Aorta (tissue), 5 donors: Measurements from ENCODE around the gene TMEM72. TPM values are rescaled to one million over a fixed set of nuclear protein-coding genes. Genes with fewer than 3 reads are reported as not detected.

ENCODE experiments used
- ATAC-seq: fragments of 200-7000 bp; cut with Tn5 transposase; one replicate; pipeline ENCODE4 v1.9.1; 2022; ENCODE audit warnings: moderate library complexity; ENCODE audit not compliant: low FRiP score
- DNase-seq, 2 donors: peaks; one replicate each; pipeline ENCODE4 v3.0.0-alpha.2; 2020
- H3K27ac ChIP-seq, 2 donors: one replicate each; pipeline ENCODE4 v1.5.1; 2013; ENCODE audit warnings: low read length in 2 of 2, mild to moderate bottlenecking in 2 of 2, moderate library complexity in 2 of 2, control low read depth in 1 of 2, inconsistent platforms in 1 of 2, low read depth in 1 of 2
- H3K27me3 ChIP-seq, 2 donors: one replicate each; pipeline ENCODE4 v1.6.1; 2013; ENCODE audit warnings: control low read depth in 1 of 2, low read length in 1 of 2, mild to moderate bottlenecking in 1 of 2, moderate library complexity in 1 of 2; ENCODE audit not compliant: insufficient read depth in 2 of 2, control insufficient read depth in 1 of 2
- H3K36me3 ChIP-seq, 2 donors: one replicate each; pipeline ENCODE4 v1.6.1; 2013; ENCODE audit warnings: control low read depth in 1 of 2, low read length in 1 of 2, mild to moderate bottlenecking in 1 of 2; ENCODE audit not compliant: insufficient read depth in 2 of 2, control insufficient read depth in 1 of 2
- H3K4me1 ChIP-seq, 2 donors: one replicate each; pipeline ENCODE4 v1.6.1; 2013; ENCODE audit warnings: low read length in 2 of 2, control low read depth in 1 of 2, mild to moderate bottlenecking in 1 of 2, moderate library complexity in 1 of 2; ENCODE audit not compliant: insufficient read depth in 2 of 2, control insufficient read depth in 1 of 2
- H3K4me3 ChIP-seq, 2 donors: one replicate each; pipeline ENCODE4 v1.5.1; 2013; ENCODE audit warnings: low read length in 2 of 2, control low read depth in 1 of 2, mild to moderate bottlenecking in 1 of 2
- H3K9me3 ChIP-seq: one replicate; pipeline ENCODE4 v1.6.1; 2013; ENCODE audit warnings: mild to moderate bottlenecking, low read length; ENCODE audit not compliant: control insufficient read depth
- WGBS, 2 donors: extraction: QIAGEN DNeasy Blood & Tissue Kit; methylation state at CpG; one replicate each; pipeline ENCODE4 v1.1.7; 2013; 5-methylcytosine and 5-hydroxymethylcytosine counted together
- intact Hi-C, 2 donors: fragments of 100-400 bp; cut with DNase I; formaldehyde crosslinking; loops; one replicate each; pipeline versions ENCODE4 v1.14.2 to v1.15.0; 2022
- polyA plus RNA-seq, 2 donors: library from polyadenylated mRNA; stranded (reverse); fragments of 200-250 nt; gene quantifications; one replicate each; pipeline ENCODE4 v1.2.3, GENCODE V29; 2013
- total RNA-seq, 2 donors: library from RNA; stranded (reverse); fragmentation: NEBNext Ultra II Directional; extraction: Animal tissue kit (Norgen Biotek cat#: 25700); gene quantifications; one replicate each; pipeline ENCODE4 v1.2.1, GENCODE V29; 2021
- donor health status: healthy with polysubstance abuse.
- donor health status: Bipolar disorder and iron deficiency.
- donor health status: DM: no; HTN: no; CAD: no.
- donor health status: DM: no; HTN: no; CAD: no.
- donor health status: DM: yes; HTN: yes; CAD: no.

Gene TMEM72
- total and polyA plus RNA-seq, 4 donors, result not detected

DNA sequence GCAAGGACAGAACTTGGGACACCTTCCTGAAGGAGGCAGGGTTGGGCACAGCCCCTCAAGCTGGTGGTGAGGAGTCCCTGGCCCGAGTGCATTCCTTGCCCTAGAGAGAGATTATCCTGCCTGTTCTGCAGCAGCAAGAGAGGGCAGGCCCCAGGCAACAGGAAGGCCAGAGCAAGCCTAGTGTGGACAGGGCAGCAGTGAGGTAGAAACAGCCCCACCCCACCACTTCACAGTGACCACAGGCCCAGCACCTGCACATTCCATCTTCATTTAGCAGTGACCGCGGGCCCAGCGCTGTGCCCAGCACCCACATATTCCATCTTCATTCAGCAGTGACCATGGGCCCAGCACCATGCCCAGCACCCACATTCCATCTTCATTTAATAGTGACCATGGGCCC is 16.4 kb upstream of the TMEM72 start:
- no peaks in the 10 kb centered on the region for H3K36me3 ChIP-seq
- 93 to 95% methylated on average over 4 of the region's 4 CpGs for WGBS, 2 donors
- ATAC-seq (no peak), DNase-seq (no peak)
- H3K9me3 ChIP-seq, result no peaks in the 10 kb centered on the region
- H3K27me3 ChIP-seq, result no peaks in the 10 kb centered on the region
- no peaks in the 10 kb centered on the region for H3K4me1 ChIP-seq
- intact Hi-C loops, result no loop called here
- no peak overlapping the region for H3K27ac ChIP-seq
- H3K4me3 ChIP-seq, result no peak overlapping the region

DNA sequence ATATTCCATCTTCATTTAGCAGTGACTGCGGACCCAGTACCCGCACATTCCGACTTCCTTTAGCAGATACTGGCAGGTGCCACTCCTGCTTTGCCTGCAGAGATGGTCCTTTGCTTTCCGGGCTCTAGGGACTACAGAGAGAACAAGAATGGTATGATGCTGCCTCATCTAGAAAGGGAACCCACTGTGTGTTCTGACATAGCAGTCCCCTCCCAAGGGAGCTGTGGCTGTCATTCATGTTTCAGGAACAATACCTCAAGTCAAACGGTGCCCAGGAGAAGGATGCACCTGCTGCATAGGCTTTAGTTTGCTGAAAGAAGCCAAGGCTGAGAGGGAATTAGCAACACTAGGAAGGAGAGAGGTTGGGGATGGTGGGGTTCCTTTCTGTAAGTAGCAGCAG is 15.9 kb upstream of the TMEM72 start:
- Histone ChIP-seq H3K27ac (no peak overlapping the region), H3K4me3 (no peak overlapping the region), H3K36me3 (no peaks in the 10 kb centered on the region), H3K9me3 (no peaks in the 10 kb centered on the region), H3K4me1 (no peaks in the 10 kb centered on the region), H3K27me3 (no peaks in the 10 kb centered on the region)
- intact Hi-C loops, result no loop called here
- DNase-seq, result no peak
- no peak for ATAC-seq
- 89 to 93% methylated on average over 5 of the region's 5 CpGs for WGBS, 2 donors

DNA sequence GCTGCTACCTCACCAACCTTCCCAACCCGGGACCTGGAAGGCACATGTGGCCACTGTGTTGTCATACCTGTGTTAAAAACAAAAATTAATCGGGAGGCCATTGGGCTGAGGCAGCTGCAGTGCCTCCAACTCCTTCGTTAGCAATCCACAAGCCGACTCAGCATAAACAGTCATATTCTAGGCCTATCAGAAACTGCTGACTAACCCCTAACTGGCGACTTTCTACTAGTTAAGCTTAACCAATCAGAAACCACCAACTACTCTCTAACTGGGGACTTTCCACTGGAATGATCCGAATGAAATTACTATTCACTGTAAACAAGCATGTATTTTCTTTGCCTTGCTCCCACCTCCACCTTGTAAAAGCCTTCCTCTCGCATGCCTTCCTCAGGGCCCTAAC is 14.1 kb upstream of the TMEM72 start:
- intact Hi-C loops, result no loop called here
- 96 to 97% methylated on average over 7 of the region's 7 CpGs for WGBS, 2 donors

DNA sequence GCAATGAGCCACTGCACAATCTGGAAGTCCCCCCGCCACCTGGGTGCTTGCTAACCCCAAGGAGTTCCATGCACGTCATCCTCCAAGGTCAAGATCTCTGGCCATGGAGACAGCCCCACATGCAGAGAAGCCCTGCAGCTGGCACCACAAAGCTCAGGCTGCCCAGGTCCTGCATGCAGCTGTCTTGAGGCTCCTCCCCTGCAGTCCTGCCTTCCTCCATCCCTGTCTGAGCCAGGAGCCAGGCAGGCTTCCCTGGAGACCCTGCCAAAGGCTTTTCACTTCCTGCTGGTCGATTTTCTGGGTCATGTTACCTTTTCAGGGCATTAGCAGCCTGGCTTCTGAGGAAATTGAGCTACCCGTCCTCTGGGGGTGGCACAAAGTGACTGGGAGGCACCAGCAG is 12.5 kb upstream of the TMEM72 start:
- H3K36me3 ChIP-seq, result no peaks in the 10 kb centered on the region
- intact Hi-C loops, result no loop called here
- H3K9me3 ChIP-seq, result no peaks in the 10 kb centered on the region
- whole genome bisulfite sequencing, 2 donors, result 52% methylated on average over 4 of the region's 4 CpGs
- H3K27ac ChIP-seq, result no peak overlapping the region
- no peaks in the 10 kb centered on the region for H3K27me3 ChIP-seq
- no peak for DNase-seq
- no peak for ATAC-seq
- no peak overlapping the region for H3K4me3 ChIP-seq
- H3K4me1 ChIP-seq, result no peaks in the 10 kb centered on the region

More for the DNA sequence above, 14.1 kb upstream of the TMEM72 start:
- Histone ChIP-seq H3K9me3 (no peaks in the 10 kb centered on the region), H3K27me3 (no peaks in the 10 kb centered on the region), H3K4me3 (no peak overlapping the region), H3K36me3 (no peaks in the 10 kb centered on the region), H3K27ac (no peak overlapping the region), H3K4me1 (no peaks in the 10 kb centered on the region)
- ATAC-seq, result no peak
- no peak for DNase-seq

DNA sequence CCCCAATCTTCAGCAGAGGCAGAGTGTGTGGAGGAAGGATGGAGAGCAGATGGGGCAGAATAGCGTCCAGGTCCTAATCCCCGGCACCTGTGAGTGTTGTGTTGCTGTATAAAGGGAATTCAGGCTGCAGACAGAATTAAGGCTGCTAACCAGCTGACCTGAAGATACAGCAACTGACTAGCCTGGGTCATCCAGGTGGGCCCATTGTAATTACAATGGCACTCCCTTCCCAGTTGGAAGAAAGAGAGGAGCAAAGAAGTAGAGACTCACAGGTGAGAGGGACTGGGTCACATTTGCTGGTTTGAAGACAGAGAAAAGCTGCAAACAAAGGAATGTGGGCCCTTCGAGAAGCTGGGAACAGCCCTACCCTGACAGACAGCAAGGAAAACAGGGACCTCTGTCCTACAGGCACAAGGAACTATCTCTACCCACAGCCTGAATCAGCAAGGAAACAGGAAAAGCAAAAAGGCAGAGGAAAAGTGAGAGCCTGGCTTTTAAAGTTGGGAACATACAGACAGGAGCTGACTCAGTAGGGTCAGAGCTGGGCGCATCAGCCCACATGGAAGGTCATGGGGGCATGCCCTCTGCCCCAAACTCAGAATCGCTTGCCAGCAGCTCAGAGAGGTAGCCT is 11.6 kb upstream of the TMEM72 start:
- no peak for ATAC-seq
- WGBS, 2 donors, result 75 to 76% methylated on average over 5 of the region's 5 CpGs
- DNase-seq, result no peak
- Histone ChIP-seq H3K9me3 (no peaks in the 10 kb centered on the region), H3K27ac (no peak overlapping the region), H3K4me3 (no peak overlapping the region), H3K36me3 (no peaks in the 10 kb centered on the region), H3K4me1 (no peaks in the 10 kb centered on the region), H3K27me3 (no peaks in the 10 kb centered on the region)
- intact Hi-C loops, result no loop called here

DNA sequence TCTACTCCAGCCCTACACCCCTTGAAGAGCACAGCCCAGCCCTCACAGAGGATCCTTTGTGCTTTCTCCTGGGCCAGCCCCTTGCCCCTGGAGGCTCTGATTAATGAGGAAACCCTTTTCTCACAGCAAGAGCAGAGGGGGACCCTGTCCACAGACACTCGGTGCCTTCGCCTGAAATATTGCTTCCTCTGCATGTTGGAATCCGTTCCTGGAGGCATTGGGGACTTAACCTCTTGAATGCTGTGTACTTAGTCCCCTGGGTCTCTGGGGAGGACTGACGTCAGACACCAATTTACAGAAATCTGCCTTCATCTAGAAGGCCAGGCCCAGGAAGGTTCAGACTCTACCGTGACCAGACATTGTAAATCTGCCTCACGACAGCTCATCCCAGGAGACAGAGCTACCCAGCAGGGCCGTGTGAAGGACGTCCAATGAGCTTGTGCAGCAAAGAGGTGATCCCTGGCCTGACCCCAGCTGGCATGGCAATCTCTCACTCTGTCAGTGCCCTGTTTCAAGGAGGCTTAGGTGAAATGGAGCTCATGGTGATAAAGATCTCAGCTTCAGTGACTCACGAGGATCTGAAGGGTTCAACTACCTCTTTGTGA is 8.1 kb upstream of the TMEM72 start:
- no peak for ATAC-seq
- Histone ChIP-seq H3K4me3 (no peak overlapping the region), H3K27me3 (no peaks in the 10 kb centered on the region), H3K27ac (no peak overlapping the region), H3K9me3 (no peaks in the 10 kb centered on the region), H3K4me1 (no peaks in the 10 kb centered on the region), H3K36me3 (no peaks in the 10 kb centered on the region)
- intact Hi-C loops, result no loop called here
- 86% methylated on average over 9 of the region's 9 CpGs for WGBS, 2 donors
- no peak for DNase-seq

DNA sequence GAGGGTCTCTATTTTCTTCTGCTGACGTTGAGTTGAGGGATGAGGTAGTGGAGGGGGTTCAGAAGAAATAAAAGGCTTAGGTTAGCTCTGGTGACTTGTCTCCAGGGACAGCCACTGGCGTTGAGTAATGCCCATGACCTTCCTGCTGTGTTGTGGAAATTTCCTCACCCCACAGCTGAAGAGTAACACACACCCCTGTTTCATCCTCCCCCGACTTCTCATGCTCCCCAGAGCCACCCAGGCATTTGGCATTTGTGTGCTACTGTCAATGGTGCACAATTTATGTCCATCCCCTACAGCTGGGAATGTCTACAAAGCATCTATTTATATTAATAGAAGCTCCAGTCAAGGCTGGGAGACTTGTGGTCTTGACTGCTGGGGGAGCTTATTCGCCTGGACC is 4.7 kb upstream of the TMEM72 start:
- no peaks in the 10 kb centered on the region for H3K27me3 ChIP-seq
- intact Hi-C loops, result no loop called here
- H3K4me1 ChIP-seq, result no peaks in the 10 kb centered on the region
- no peak overlapping the region for H3K4me3 ChIP-seq
- no peak overlapping the region for H3K27ac ChIP-seq
- H3K9me3 ChIP-seq, result no peaks in the 10 kb centered on the region
- H3K36me3 ChIP-seq, result no peaks in the 10 kb centered on the region
- WGBS, 2 donors, result 89 to 91% methylated on average over 4 of the region's 4 CpGs
- no peak for DNase-seq
- ATAC-seq, result no peak

DNA sequence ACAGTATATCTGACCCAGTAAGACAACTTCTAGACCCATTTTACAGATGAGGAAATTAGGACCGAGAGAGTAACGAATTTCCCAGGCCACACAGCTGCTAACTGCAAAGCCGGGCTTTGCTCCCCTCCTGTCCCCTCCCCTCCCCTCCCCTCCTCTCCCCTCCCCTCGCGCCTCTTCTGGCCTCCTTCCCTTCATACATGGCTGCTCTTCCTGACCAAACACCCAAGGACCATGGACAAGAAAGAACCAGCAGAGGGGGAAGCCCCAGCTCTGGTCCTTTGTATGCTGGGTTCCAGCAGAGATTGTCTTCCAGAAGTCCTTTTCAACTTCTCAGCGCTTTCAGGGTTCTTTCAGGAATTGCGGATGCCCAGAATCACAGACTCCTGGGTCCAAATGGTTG is 3.6 kb upstream of the TMEM72 start:
- DNase-seq, result no peak
- Histone ChIP-seq H3K36me3 (no peaks in the 10 kb centered on the region), H3K4me1 (no peaks in the 10 kb centered on the region), H3K4me3 (no peak overlapping the region), H3K27me3 (no peaks in the 10 kb centered on the region), H3K27ac (no peak overlapping the region), H3K9me3 (no peaks in the 10 kb centered on the region)
- ATAC-seq, result no peak
- intact Hi-C loops, result no loop called here
- 95 to 97% methylated on average over 5 to 7 of the region's 7 CpGs for WGBS, 2 donors

DNA sequence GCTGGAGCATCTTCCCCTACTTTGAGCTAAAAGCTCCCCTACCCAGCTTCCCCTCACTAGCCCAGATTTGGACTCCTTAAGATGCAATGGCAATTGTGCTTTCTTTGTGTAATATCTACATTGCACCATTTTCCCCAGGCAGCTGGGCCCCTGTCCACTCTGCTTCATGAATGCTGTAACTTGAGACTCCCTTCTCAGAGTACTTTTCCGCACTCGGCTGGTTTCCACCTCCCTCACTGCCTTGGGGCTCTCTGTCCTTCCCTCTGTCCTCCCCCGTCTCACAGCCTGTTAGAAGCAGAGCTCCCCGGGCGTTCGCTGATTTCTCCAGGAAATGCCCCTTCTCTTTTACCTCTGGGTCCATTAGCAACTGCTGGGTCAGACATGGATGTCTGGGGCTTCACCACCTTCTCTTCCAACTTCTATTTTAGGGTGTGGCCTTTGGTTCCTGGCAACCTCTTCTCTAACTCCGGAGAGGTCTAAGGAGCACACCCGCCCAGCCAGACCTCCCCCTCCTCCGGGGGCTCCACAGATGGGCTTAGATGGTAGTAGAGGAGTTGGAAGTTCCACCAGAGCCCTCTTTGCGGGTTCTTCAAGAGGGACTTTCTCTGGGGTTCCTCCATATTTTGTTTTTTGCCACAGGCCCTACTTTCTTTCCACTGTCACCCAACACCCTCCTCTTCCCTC is 2.9 kb upstream of the TMEM72 start:
- H3K27me3 ChIP-seq, result no peaks in the 10 kb centered on the region
- no peaks in the 10 kb centered on the region for H3K36me3 ChIP-seq
- H3K4me1 ChIP-seq, result no peaks in the 10 kb centered on the region
- WGBS, 2 donors, result 88 to 89% methylated on average over 10 of the region's 10 CpGs
- H3K27ac ChIP-seq, result no peak overlapping the region
- intact Hi-C loops, result no loop called here
- no peak overlapping the region for H3K4me3 ChIP-seq
- no peak for DNase-seq
- no peaks in the 10 kb centered on the region for H3K9me3 ChIP-seq
- no peak for ATAC-seq
